CD4-positive, alpha-beta T cell treated with Interleukin-10 for 1 hour (primary cell): Measurements from ENCODE around the gene HS6ST1.
"Not testable (repeated sequence)": the region's sequence is repeated elsewhere in the genome, so short reads cannot be mapped to it uniquely, and the experiment has no call there.

Source experiments
- DNase-seq: peaks from one replicate; pipeline ENCODE4 v3.0.0-alpha.2; 2020

HS6ST1 gene

GRCh38 chr2:128264881-128265607, 53.6 kb downstream of the HS6ST1 start:
- no peak for DNase-seq

- no peak for DNase-seq
Observed at GRCh38 chr2:128263902-128264331, 54.8 kb downstream of the HS6ST1 start.

- DNase-seq, result no peak
Observed at GRCh38 chr2:128262315-128263253, 56.1 kb downstream of the HS6ST1 start.

GRCh38 chr2:128261245-128262128, 57.2 kb downstream of the HS6ST1 start:
- DNase-seq, result no peak

- no peak for DNase-seq
Observed at GRCh38 chr2:128260239-128261138, 58.2 kb downstream of the HS6ST1 start.

- no peak for DNase-seq
Observed at GRCh38 chr2:128259585-128259984, 59.1 kb downstream of the HS6ST1 start.

GRCh38 chr2:128258218-128258617, 60.5 kb downstream of the HS6ST1 start:
- no peak for DNase-seq

GRCh38 chr2:128252501-128252900, 66.2 kb downstream of the HS6ST1 start:
- DNase-seq, result no peak

- DNase-seq, result not testable (repeated sequence)
Observed at GRCh38 chr2:128252086-128252485, 66.6 kb downstream of the HS6ST1 start.

- DNase-seq, result no peak
Observed at GRCh38 chr2:128250229-128251025, 68.2 kb downstream of the HS6ST1 start.

GRCh38 chr2:128249555-128249954, 69.1 kb downstream of the HS6ST1 start:
- DNase-seq, result no peak

GRCh38 chr2:128245813-128246212, 72.9 kb downstream of the HS6ST1 start:
- no peak for DNase-seq

- DNase-seq, result no peak
Observed at GRCh38 chr2:128241896-128242295, 76.8 kb downstream of the HS6ST1 start.

- DNase-seq, result no peak
Observed at GRCh38 chr2:128237911-128238697, 80.6 kb downstream of the HS6ST1 start.

- DNase-seq, result no peak
Observed at GRCh38 chr2:128237081-128237534, 81.6 kb downstream of the HS6ST1 start.

GRCh38 chr2:128236491-128237035, 82.1 kb downstream of the HS6ST1 start:
- DNase-seq, result no peak

- DNase-seq, result no peak
Observed at GRCh38 chr2:128235581-128235980, 83.1 kb downstream of the HS6ST1 start.

- DNase-seq, result no peak
Observed at GRCh38 chr2:128234613-128235012, 84.1 kb downstream of the HS6ST1 start.

- DNase-seq, result no peak
Observed at GRCh38 chr2:128233790-128234395, 84.8 kb downstream of the HS6ST1 start.
